Stimulated activated memory B cell treated with anti-CD40 and anti-IgM and Interleukin-4, amounts not matched to agents 10 μg/mL and 1 μg/mL and 100 μg/mL, for 72 hours (primary cell): ENCODE measurements around the gene AKNAD1.

Source experiments
- ATAC-seq: fragments of 150-1000 bp; cut with Tn5 transposase; 2 replicates; pipeline ENCODE4 v1.10.0; 2021
- H3K27ac Mint-ChIP-seq: one replicate; pipeline ENCODE4 v1.8.0; 2022; ENCODE audit warnings: mild to moderate bottlenecking, mixed read lengths
- H3K27me3 Mint-ChIP-seq: one replicate; pipeline ENCODE4 v1.8.0; 2022; ENCODE audit warnings: mixed read lengths
- H3K36me3 Mint-ChIP-seq: one replicate; pipeline ENCODE4 v1.8.0; 2022; ENCODE audit warnings: mixed read lengths
- H3K4me1 Mint-ChIP-seq: one replicate; pipeline ENCODE4 v1.8.0; 2022; ENCODE audit warnings: mixed read lengths
- H3K4me3 Mint-ChIP-seq: one replicate; pipeline ENCODE4 v1.8.0; 2022; ENCODE audit warnings: mild to moderate bottlenecking, moderate library complexity, mixed read lengths
- H3K9me3 Mint-ChIP-seq: one replicate; pipeline ENCODE4 v1.8.0; 2022; ENCODE audit warnings: mixed read lengths

Gene AKNAD1

DNA sequence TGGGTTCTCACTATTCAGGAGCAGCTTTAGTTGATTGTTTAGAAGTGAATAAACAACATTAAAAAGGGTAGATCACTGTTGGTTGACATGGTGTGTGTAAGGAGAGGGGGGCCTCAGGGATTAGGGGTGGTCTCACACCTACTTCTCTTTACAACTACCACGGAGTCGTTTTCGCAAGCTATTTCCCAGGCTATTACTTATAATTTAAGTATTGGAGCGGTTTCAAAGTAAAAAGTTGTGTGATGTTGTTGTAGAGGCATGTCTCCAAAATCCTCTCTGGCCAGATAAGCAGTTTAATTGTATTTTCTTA, 21.2 kb upstream of the AKNAD1 start:
- no peaks in the 10 kb centered on the region for H3K9me3 Mint-ChIP-seq
- H3K4me3 Mint-ChIP-seq, result no peak overlapping the region
- no peak overlapping the region for H3K27ac Mint-ChIP-seq
- no peaks in the 10 kb centered on the region for H3K36me3 Mint-ChIP-seq
- no peak for ATAC-seq
- H3K4me1 Mint-ChIP-seq, result peaks cover 14% of the 10 kb centered on the region
- H3K27me3 Mint-ChIP-seq, result no peaks in the 10 kb centered on the region

DNA sequence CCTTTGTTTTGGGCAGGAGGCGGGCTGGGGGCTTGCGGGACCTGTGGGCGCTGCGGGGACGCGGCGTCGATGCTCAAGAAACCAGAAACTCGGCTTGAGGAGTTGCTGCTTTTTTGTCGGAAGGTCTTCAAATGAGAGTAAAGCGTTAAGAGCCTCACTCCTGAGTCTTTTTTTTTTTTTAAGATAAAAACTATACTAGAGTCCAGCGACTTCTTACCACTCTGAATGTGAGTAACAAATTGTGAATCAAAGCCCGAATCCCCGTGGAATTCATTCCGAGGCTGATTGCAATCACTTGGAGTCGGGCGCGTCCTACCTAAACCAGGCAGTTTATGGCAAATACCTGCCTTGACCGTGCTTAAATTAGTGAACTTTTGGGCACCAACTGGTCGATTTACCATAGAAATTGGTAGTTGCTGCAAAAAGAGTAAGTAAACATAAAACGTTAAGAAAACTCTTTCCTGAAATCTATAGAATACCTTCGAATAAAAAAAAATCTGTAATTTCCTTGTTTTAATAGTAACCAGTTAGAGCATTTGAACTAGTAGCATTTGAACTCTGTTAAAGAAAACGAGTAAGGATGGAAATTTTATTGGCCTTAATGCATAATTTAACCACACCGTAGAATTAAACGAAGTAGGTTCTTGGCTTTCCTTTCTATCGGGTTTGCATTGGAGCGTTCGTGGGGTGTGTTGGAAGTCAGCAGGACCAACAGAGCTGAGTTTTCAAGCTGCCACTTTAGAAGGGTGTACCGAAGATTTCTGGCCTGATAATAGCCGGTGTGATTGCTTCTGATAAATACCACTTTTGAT, 20.7 kb upstream of the AKNAD1 start:
- peaks cover 14% of the 10 kb centered on the region for H3K4me1 Mint-ChIP-seq
- peak overlapping the region; percentile 85 for H3K4me3 Mint-ChIP-seq

GRCh38 chr1:108871050-108871724, 14.3 kb upstream of the AKNAD1 start:
- no peaks in the 10 kb centered on the region for H3K27me3 Mint-ChIP-seq
- peaks cover under 1% of the 10 kb centered on the region for H3K4me1 Mint-ChIP-seq
- ATAC-seq, result no peak
- H3K4me3 Mint-ChIP-seq, result no peak overlapping the region
- no peak overlapping the region for H3K27ac Mint-ChIP-seq
- no peaks in the 10 kb centered on the region for H3K36me3 Mint-ChIP-seq
- H3K9me3 Mint-ChIP-seq, result no peaks in the 10 kb centered on the region

More for the DNA sequence above, 20.7 kb upstream of the AKNAD1 start:
- H3K27me3 Mint-ChIP-seq, result no peaks in the 10 kb centered on the region
- peak overlapping the region; percentile 74 for H3K27ac Mint-ChIP-seq
- ATAC-seq, result no peak
- no peaks in the 10 kb centered on the region for H3K36me3 Mint-ChIP-seq
- H3K9me3 Mint-ChIP-seq, result no peaks in the 10 kb centered on the region

DNA sequence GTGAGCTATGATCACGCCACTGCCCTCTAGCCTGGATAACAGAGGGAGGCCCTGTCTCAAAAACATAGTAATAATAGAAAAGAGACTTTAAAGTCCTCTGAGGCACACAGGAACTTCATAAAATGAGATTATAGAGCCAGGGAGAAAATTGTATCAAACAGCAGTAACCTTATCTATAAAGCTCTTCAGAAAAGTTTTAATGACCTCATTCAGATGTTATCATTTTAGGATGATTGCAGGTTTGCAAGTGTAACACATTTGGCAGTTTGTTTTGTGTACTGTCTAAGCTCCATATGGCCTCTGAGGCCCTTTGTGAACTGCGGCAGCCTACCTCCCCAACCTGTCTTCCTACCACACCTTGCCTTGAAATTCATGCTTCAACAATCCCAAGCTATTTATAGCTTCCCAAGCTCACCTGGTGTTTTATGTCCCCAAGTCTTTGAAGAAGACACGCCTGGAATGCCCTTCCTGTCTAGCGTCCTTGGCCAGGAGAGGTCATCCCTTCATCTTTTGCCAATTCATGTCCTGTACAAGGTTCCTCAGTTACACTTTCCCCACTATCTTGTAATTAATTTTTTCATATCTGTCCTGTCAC, 8.5 kb upstream of the AKNAD1 start:
- Mint-ChIP-seq H3K27ac (no peak overlapping the region), H3K4me3 (no peak overlapping the region), H3K27me3 (no peaks in the 10 kb centered on the region), H3K9me3 (no peaks in the 10 kb centered on the region), H3K36me3 (no peaks in the 10 kb centered on the region), H3K4me1 (peaks cover 6% of the 10 kb centered on the region)
- no peak for ATAC-seq

DNA sequence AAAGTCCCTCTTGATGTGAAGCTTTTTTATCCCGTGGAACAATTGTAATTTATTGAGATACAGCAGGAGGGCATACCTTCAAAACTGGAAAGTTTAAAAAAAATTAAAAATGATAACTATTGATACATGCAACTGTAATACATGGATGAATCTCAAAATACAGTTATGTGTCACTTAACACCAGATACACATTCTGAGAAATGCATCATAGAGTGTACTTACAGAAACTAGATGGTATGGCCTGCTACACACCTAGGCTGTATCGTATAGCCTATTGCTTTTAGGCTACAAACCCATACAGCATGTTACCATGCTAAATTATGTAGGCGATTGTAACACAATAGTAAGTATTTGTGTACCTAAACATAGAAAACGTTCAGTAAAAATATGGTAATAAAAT, 7.1 kb upstream of the AKNAD1 start:
- Mint-ChIP-seq H3K27me3 (no peaks in the 10 kb centered on the region), H3K27ac (peak overlapping the region; percentile 76), H3K4me1 (peaks cover 6% of the 10 kb centered on the region), H3K9me3 (no peaks in the 10 kb centered on the region), H3K36me3 (no peaks in the 10 kb centered on the region), H3K4me3 (no peak overlapping the region)
- no peak for ATAC-seq

DNA sequence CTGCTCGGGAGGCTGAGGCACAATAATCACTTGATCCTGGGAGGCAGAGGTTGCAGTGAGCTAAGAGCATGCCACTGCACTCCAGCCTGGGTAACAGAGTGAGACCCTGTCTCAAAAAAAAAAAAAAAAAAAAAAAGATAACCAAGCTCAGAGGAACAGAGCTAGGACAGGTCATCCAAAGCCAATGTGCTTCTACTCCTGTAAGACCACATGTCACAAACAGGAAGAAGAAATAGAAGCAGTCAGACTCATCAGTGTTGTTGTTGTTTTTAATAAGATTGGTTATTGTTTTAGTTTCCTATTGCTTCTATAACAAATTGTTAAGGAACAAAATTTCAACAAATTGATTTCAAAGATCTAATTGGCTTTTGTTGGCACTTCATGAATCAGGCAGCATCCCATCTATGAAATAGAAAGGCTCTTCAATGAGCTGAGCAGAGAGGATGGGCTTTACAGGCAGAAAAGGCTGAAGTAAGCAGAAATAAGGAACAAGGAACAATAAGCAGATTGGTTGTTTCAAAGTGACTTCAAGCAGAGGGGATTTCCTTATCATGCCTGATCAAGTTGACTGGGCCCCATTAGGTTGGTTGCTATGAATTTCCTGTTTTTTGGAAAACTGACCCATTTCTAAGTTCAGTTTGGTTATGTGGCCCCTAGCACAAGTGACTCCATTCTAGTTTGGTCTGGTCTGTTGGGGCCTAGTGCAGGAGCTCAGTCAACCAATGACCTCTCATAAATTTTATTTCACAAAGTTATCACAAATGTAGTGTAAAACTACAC, 6.0 kb upstream of the AKNAD1 start:
- H3K9me3 Mint-ChIP-seq, result no peaks in the 10 kb centered on the region
- ATAC-seq, result peak; percentile 84
- H3K4me3 Mint-ChIP-seq, result no peak overlapping the region
- H3K27me3 Mint-ChIP-seq, result no peaks in the 10 kb centered on the region
- H3K4me1 Mint-ChIP-seq, result peaks cover 6% of the 10 kb centered on the region
- peak overlapping the region; percentile 76 for H3K27ac Mint-ChIP-seq
- H3K36me3 Mint-ChIP-seq, result no peaks in the 10 kb centered on the region

DNA sequence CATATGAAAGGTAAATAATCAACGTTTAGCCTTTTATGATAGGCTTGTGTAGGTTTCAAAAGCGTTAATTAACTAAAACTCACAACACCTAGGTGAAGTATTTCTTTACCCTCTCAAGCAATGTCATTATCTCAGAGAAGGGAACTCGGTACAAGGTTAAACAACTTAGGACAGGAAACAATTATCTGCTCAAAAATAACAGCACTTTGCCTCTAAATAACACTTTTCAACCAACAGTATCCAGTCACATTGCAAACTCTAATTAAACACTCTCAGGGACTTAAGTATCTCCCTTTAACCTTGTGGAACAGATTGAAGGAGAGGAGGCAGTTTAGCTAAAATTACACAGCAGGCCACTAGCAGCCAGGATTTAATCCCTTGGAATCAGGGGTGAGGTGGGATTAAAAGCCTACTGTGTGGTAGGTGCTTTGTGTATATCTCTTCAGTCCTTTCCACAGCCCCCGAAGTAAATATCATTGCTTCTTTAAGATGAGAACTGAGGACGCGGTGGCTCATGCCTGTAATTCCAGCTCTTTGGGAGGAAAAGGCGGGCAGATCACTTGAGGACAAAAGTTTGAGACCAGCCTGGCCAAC, 5.2 kb upstream of the AKNAD1 start:
- ATAC-seq, result no peak
- H3K27ac Mint-ChIP-seq, result peak overlapping the region; percentile 76
- H3K9me3 Mint-ChIP-seq, result no peaks in the 10 kb centered on the region
- H3K36me3 Mint-ChIP-seq, result no peaks in the 10 kb centered on the region
- peaks cover 6% of the 10 kb centered on the region for H3K4me1 Mint-ChIP-seq
- H3K4me3 Mint-ChIP-seq, result no peak overlapping the region
- H3K27me3 Mint-ChIP-seq, result no peaks in the 10 kb centered on the region

GRCh38 chr1:108861566-108861965, 4.7 kb upstream of the AKNAD1 start:
- ATAC-seq, result no peak
- Mint-ChIP-seq H3K36me3 (no peaks in the 10 kb centered on the region), H3K4me3 (no peak overlapping the region), H3K9me3 (no peaks in the 10 kb centered on the region), H3K27me3 (peaks cover 5% of the 10 kb centered on the region), H3K27ac (no peak overlapping the region), H3K4me1 (peaks cover 6% of the 10 kb centered on the region)

- no peaks in the 10 kb centered on the region for H3K9me3 Mint-ChIP-seq
- H3K27ac Mint-ChIP-seq, result no peak overlapping the region
- peaks cover 9% of the 10 kb centered on the region for H3K27me3 Mint-ChIP-seq
- no peak overlapping the region for H3K4me3 Mint-ChIP-seq
- peaks cover 6% of the 10 kb centered on the region for H3K4me1 Mint-ChIP-seq
- H3K36me3 Mint-ChIP-seq, result no peaks in the 10 kb centered on the region
- ATAC-seq, result no peak
Measured at GRCh38 chr1:108860190-108860907, 3.5 kb upstream of the AKNAD1 start.

DNA sequence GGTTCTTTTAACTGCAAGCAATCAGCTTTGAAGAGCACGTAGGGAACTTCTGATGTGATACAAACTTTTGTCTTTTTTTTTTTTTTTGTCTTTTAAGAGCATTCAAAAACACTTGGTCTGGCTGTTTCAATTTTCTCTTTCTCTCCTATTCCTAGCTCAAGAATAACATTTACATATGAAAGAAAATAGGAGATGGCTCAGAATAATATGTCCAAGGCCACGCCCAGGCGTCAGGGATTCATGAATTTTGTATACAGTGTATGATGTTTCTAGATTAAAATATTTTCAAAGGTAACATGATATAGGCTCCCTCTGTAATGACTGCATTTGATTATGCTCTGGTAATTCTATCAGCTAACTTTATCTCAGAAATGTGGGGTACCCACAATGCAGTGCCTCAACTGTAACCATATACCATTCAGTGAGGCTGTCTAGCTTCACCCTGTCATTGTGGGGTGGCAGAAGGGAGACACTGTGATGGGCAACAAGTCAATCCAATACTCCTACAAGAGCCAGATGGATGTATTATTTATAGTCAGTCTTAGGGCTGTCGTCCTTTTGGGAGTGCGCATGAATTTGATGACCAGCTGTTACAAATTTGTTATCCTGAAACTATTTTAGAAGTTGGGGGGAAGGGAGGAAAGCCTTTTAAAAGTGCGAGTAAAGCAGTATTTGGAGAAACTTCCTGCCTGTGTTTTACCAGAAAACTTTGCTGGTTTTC, 1.5 kb upstream of the AKNAD1 start:
- no peak overlapping the region for H3K27ac Mint-ChIP-seq

DNA sequence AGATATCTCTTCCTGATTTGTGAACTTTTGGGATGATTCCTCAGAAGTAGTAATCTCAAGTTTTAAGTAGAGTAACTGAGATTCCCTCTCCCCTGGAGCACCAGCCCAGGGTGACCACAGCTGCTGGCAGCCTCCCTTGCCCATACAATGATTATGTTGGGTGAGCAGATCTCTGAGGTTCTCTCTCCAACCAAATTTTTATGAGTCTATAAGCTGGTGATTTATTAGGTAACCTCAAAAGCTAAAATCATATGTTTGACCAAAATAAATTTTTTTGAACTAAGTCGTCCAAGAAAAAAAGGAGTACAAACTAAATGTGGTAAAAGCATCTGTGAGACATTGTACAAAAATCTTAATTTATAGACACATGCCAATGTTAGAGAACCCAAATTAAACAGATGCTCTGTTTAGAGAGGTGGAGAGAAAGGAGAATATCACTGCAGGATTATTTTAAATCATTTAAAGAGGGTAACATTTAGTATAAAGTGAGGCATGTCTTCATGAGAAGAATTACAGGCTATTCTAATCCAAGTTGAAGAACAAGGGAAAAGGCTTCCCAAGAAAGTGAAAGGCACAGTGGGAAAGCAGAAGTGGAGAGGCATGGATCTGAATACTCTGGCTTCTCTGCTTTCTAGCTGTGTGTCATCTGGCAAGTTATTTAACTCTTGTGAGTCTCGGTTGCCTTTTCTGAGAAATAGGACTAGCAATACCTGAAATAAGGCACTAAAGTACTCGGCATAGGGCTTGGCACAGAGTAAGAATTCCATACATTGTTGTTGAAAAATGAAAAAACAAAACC, 2.5 kb downstream of the AKNAD1 start:
- ATAC-seq, result no peak
- peaks cover 52% of the 10 kb centered on the region for H3K27me3 Mint-ChIP-seq
- no peak overlapping the region for H3K27ac Mint-ChIP-seq
- H3K4me3 Mint-ChIP-seq, result no peak overlapping the region
- H3K4me1 Mint-ChIP-seq, result peaks cover 7% of the 10 kb centered on the region
- H3K36me3 Mint-ChIP-seq, result no peaks in the 10 kb centered on the region
- H3K9me3 Mint-ChIP-seq, result no peaks in the 10 kb centered on the region

More for the DNA sequence above, 1.5 kb upstream of the AKNAD1 start:
- Mint-ChIP-seq H3K4me1 (peaks cover 6% of the 10 kb centered on the region), H3K9me3 (no peaks in the 10 kb centered on the region), H3K36me3 (no peaks in the 10 kb centered on the region), H3K27me3 (peaks cover 22% of the 10 kb centered on the region), H3K4me3 (no peak overlapping the region)
- no peak for ATAC-seq

DNA sequence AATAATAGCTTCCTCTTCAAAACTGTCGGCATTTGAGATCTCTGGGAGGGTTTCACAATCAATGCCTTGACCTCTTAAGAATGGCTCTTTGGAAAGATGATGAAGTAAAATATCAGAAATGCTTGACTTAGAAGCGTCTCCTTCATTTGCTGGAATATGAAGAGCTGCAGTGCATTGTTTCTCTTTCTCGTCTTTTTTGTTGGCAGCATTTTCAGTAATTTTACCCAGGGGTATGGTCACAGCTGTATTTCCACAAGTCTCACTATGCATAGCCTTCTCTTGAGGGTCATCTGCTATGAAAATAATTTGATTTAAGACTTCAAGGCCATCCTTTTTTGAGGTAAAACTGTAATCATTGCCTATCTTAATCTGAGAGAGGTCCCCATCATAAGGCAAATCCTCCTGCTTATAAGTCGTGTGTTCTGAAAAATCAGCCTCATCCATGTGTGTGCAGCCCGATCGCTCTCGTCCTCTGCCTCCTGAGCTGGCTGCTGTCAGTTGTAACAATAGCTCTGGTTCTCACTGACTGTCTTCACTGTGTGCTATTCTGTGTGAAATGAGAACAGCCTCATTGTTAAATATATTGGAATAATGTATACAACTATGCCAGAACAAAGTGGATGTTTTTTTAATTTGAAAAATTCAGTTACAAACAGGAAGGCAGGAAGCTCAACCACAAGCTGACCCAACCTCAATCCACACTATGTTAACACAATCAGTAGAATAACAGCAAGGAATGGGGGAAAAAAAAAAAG, 4.5 kb downstream of the AKNAD1 start:
- Mint-ChIP-seq H3K4me1 (peaks cover 7% of the 10 kb centered on the region), H3K27me3 (peaks cover 52% of the 10 kb centered on the region), H3K36me3 (no peaks in the 10 kb centered on the region), H3K27ac (no peak overlapping the region), H3K4me3 (no peak overlapping the region), H3K9me3 (no peaks in the 10 kb centered on the region)
- no peak for ATAC-seq

DNA sequence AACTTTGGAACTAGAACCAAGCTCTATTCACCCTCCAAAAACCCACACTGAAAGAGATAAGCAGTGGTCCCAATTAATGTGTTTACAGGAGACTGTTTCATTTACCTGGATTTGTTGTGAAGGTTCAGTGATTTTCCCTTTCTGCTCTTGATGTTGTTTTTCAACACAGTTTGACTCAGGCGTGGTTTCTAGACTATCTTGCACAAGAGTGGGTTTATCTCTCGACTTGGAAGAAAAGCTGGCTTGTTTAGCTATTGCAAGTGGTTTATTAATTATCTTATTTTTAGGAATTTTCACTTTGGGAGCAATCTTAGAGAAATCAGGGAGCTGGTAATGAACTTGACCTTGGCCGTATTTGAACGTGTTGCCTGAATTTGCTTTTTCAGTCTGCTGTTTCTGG, 5.3 kb downstream of the AKNAD1 start:
- peaks cover 7% of the 10 kb centered on the region for H3K4me1 Mint-ChIP-seq
- peaks cover 47% of the 10 kb centered on the region for H3K27me3 Mint-ChIP-seq
- H3K9me3 Mint-ChIP-seq, result no peaks in the 10 kb centered on the region
- H3K27ac Mint-ChIP-seq, result no peak overlapping the region
- no peak overlapping the region for H3K4me3 Mint-ChIP-seq
- no peaks in the 10 kb centered on the region for H3K36me3 Mint-ChIP-seq
- no peak for ATAC-seq
